ENCODE measurements around the gene SIGLEC11.

DNA sequence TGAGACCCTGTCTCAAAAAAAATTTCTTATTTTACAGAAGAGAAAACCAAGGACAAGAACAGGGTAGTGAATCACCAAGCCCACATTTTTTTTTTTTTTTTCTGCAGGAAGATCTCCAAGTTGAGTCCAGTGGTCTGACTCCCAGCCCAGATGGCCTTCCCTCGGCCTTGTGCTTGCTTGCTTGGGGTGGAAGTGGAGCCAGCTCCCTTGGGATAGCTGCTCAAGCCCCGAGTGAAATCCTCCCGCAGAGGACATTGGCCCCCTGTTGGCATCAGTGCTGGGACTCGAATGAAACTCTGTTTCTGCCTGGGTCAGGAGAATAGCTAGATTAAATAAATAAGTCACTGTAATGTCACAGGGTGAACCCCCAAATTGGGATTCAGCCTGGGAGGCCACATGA lies 22.3 kb downstream of the SIGLEC11 start:
- no peak for TF ChIP-seq POLR2A (IDR thresholded peaks at IDR 0.05)
- no peak for TF ChIP-seq CTCF (IDR thresholded peaks at IDR 0.05)
